ENCODE measurements around the gene CPT1B. TPM values are rescaled to one million over a fixed set of nuclear protein-coding genes. Genes with fewer than 3 reads are reported as not detected.

The CPT1B gene
- total and polyA plus RNA-seq, 2 donors (not counting 1 experiment from before 2014, with no cell fraction given) = 55.0 to 109 TPM

GRCh38 chr22:50621356-50621880 is 43.2 kb upstream of the CPT1B start:
- no peak for TF ChIP-seq EZH2 (IDR thresholded peaks at IDR 0.05; ENCODE audit: borderline replicate concordance, insufficient read depth, low read depth, low read length, poor library complexity, severe bottlenecking)
- TF ChIP-seq, protein P1, sequence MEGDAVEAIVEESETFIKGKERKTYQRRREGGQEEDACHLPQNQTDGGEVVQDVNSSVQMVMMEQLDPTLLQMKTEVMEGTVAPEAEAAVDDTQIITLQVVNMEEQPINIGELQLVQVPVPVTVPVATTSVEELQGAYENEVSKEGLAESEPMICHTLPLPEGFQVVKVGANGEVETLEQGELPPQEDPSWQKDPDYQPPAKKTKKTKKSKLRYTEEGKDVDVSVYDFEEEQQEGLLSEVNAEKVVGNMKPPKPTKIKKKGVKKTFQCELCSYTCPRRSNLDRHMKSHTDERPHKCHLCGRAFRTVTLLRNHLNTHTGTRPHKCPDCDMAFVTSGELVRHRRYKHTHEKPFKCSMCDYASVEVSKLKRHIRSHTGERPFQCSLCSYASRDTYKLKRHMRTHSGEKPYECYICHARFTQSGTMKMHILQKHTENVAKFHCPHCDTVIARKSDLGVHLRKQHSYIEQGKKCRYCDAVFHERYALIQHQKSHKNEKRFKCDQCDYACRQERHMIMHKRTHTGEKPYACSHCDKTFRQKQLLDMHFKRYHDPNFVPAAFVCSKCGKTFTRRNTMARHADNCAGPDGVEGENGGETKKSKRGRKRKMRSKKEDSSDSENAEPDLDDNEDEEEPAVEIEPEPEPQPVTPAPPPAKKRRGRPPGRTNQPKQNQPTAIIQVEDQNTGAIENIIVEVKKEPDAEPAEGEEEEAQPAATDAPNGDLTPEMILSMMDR (IDR thresholded peaks at IDR 0.05) = no peak
- H2AFZ ChIP-seq (ENCODE audit: insufficient read depth, low read depth, low read length, poor library complexity, severe bottlenecking) = peak overlapping the region; percentile 53

More at GRCh38 chr22:50621356-50621880, 43.2 kb upstream of the CPT1B start:
- peak overlapping the region; percentile 89 for H3K4me2 ChIP-seq (replicated peaks; ENCODE audit: low read depth, low read length, poor library complexity, severe bottlenecking)
- Mint-ChIP-seq H3K4me1 (peaks cover 31% of the 10 kb centered on the region), H3K4me3 (peak overlapping the region; percentile 95), H3K27ac (peak overlapping the region; percentile 97), H3K27me3 (no peaks in the 10 kb centered on the region), H3K9me3 (ENCODE audit: insufficient read depth) (no peaks in the 10 kb centered on the region)
- H3K27ac ChIP-seq (ENCODE audit: low read length in 2 of 2) = peak overlapping the region; percentile 91 to 95
- ATAC-seq (ENCODE audit: low read depth) (peak; percentile 48), DNase-seq (peak; percentile 73)
- POLR2A ChIA-PET = interaction anchor here (0.7 to 2.2 kb wide), 13 partner anchors 39 to 378 kb away, joined by 3 to 20 read pairs (median 7); partner anchors contain the start of genes CHKB, HDAC10, LMF2 and NCAPH2
- no peaks in the 10 kb centered on the region for H4K20me1 ChIP-seq (ENCODE audit: control insufficient read depth, insufficient read depth, low read length, poor library complexity, severe bottlenecking)
- intact Hi-C loops (cut with micrococcal nuclease) = loop anchor here (1.0 to 5.0 kb wide), 8 partner anchors 77 to 431 kb away; partner anchors contain the start of genes KLHDC7B, MAPK11, PPP6R2 and TUBGCP6
- peak overlapping the region; percentile 46 to 79 (median 59) for H3K4me3 ChIP-seq (ENCODE audit: control extremely low read depth in 1 of 5, extremely low read depth in 1 of 5, insufficient read depth in 1 of 5, low read depth in 2 of 5, low read length in 4 of 5)
- no peaks in the 10 kb centered on the region for H3K79me2 ChIP-seq (ENCODE audit: control insufficient read depth, insufficient read depth, low read length)
- peaks cover 24 to 35% of the 10 kb centered on the region in 2 donors for H3K4me1 ChIP-seq (ENCODE audit: control insufficient read depth in 2 of 2, insufficient read depth in 2 of 2, low read length in 2 of 2)
- no peaks in the 10 kb centered on the region for H3K9me3 ChIP-seq (ENCODE audit: control extremely low read depth in 1 of 3, control insufficient read depth in 2 of 3, insufficient read depth in 1 of 3, low read length in 2 of 3)
- CTCF ChIA-PET = interaction anchor here (0.7 to 2.9 kb wide), 33 partner anchors 21 to 382 kb away, joined by 3 to 48 read pairs (median 5); partner anchors contain the start of genes HDAC10, KLHDC7B, LMF2 and NCAPH2
- no peaks in the 10 kb centered on the region for H3K36me3 ChIP-seq (replicated peaks in 1 of 2; ENCODE audit: control extremely low read depth in 1 of 2, control insufficient read depth in 1 of 2, extremely low read depth in 1 of 2, insufficient read depth in 2 of 2, low read length in 1 of 2)
- H3K9ac ChIP-seq (ENCODE audit: low read length) = peak overlapping the region; percentile 79
- WGBS (ENCODE audit: insufficient coverage) = 0% methylated on average over 3 of the region's 10 CpGs
- H3K27me3 ChIP-seq (replicated peaks in 1 of 4; ENCODE audit: control extremely low read depth in 1 of 4, control insufficient read depth in 3 of 4, insufficient read depth in 4 of 4, low read length in 3 of 4) = no peaks in the 10 kb centered on the region
